ENCODE data around the gene UGT1A8. TPM values are rescaled to one million over a fixed set of nuclear protein-coding genes. Genes with fewer than 3 reads are reported as not detected.
"Not testable (repeated sequence)": the region's sequence is repeated elsewhere in the genome, so short reads cannot be mapped to it uniquely, and the experiment has no call there.

Gene UGT1A8
- total and polyA plus RNA-seq, 12 donors, result 0.11 TPM; not detected in 11

- H3K27me3 ChIP-seq, result peaks cover 0 to 8% (median 0%) of the 10 kb centered on the region in 7 donors
- no peak for ATAC-seq
- no peak overlapping the region for H3K27ac ChIP-seq
- H3K9me3 ChIP-seq, result peaks cover 0 to 10% (median 0%) of the 10 kb centered on the region in 11 donors
- no peak overlapping the region for H3K4me3 ChIP-seq
- no peak for TF ChIP-seq CTCF (IDR thresholded peaks at IDR 0.05)
- no peaks in the 10 kb centered on the region for H3K4me1 ChIP-seq
- 66 to 73% methylated on average over 10 of the region's 10 CpGs for WGBS, 2 donors
- DNase-seq, result no peak
- no peaks in the 10 kb centered on the region for H3K36me3 ChIP-seq
- intact Hi-C loops (cut with DNase I), result no loop called here
These were observed 129.2 kb downstream of the UGT1A8 start for GRCh38 chr2:233746475-233747282.

- intact Hi-C loops (cut with DNase I), result no loop called here
- no peaks in the 10 kb centered on the region for H3K4me1 ChIP-seq
- no peaks in the 10 kb centered on the region for H3K36me3 ChIP-seq
- no peak overlapping the region for H3K4me3 ChIP-seq
- ATAC-seq (no peak), DNase-seq (no peak)
- peaks cover 0 to 10% (median 0%) of the 10 kb centered on the region in 11 donors for H3K9me3 ChIP-seq
- TF ChIP-seq CTCF (IDR thresholded peaks at IDR 0.05), result no peak
- WGBS, 2 donors, result 91 to 92% methylated on average over 6 of the region's 6 CpGs
- H3K27ac ChIP-seq, result no peak overlapping the region
- peaks cover 0 to 5% (median 0%) of the 10 kb centered on the region in 7 donors for H3K27me3 ChIP-seq
These were observed 129.8 kb downstream of the UGT1A8 start for GRCh38 chr2:233747283-233747544.

GRCh38 chr2:233750689-233751088 is 133.3 kb downstream of the UGT1A8 start:
- H3K36me3 ChIP-seq; DNase-seq; H3K9me3 ChIP-seq; H3K27me3 ChIP-seq; intact Hi-C loops (cut with DNase I); H3K4me1 ChIP-seq; H3K4me3 ChIP-seq; ATAC-seq; H3K27ac ChIP-seq: not testable (repeated sequence)
- WGBS, 2 donors, result 62 to 68% methylated on average over 2 of the region's 2 CpGs

GRCh38 chr2:233751212-233752009 is 134.0 kb downstream of the UGT1A8 start:
- H3K27me3 ChIP-seq; H3K4me3 ChIP-seq; ATAC-seq; H3K27ac ChIP-seq; H3K9me3 ChIP-seq; DNase-seq; H3K36me3 ChIP-seq; intact Hi-C loops (cut with DNase I); H3K4me1 ChIP-seq: not testable (repeated sequence)
- 64 to 73% methylated on average over 2 of the region's 2 CpGs for WGBS, 2 donors

- no peaks in the 10 kb centered on the region for H3K36me3 ChIP-seq
- ATAC-seq (no peak), DNase-seq (no peak)
- H3K27me3 ChIP-seq, result peaks cover 0 to 6% (median 0%) of the 10 kb centered on the region in 7 donors
- no peak overlapping the region for H3K4me3 ChIP-seq
- WGBS, 2 donors, result 85 to 87% methylated on average over 42 to 43 of the region's 44 CpGs
- intact Hi-C loops (cut with DNase I), result no loop called here
- H3K4me1 ChIP-seq, result no peaks in the 10 kb centered on the region
- TF ChIP-seq CTCF (IDR thresholded peaks at IDR 0.05), result no peak
- H3K9me3 ChIP-seq, result peaks cover 0 to 10% (median 0%) of the 10 kb centered on the region in 11 donors
- no peak overlapping the region for H3K27ac ChIP-seq
These were observed 137.6 kb downstream of the UGT1A8 start for GRCh38 chr2:233754872-233755611.

Data from heart right ventricle (tissue), 16 donors.